ENCODE measurements around the gene OTOGL.

- TF ChIP-seq YY1 (IDR thresholded peaks at IDR 0.05; ENCODE audit: low read depth) (no peak), NFIC (IDR thresholded peaks at IDR 0.05) (no peak), MAX (IDR thresholded peaks at IDR 0.05) (no peak), TAF1 (IDR thresholded peaks at IDR 0.05; ENCODE audit: low read depth) (no peak), EP300 (IDR thresholded peaks at IDR 0.05; ENCODE audit: borderline replicate concordance) (no peak), REST (IDR thresholded peaks at IDR 0.05; ENCODE audit: low read depth) (no peak), TCF12 (IDR thresholded peaks at IDR 0.05; ENCODE audit: low read depth) (no peak), CEBPB (IDR thresholded peaks at IDR 0.05) (no peak), TEAD4 (IDR thresholded peaks at IDR 0.05) (no peak), FOXM1 (IDR thresholded peaks at IDR 0.05; ENCODE audit: borderline replicate concordance, low read depth) (no peak)
- TF ChIP-seq, protein P1, sequence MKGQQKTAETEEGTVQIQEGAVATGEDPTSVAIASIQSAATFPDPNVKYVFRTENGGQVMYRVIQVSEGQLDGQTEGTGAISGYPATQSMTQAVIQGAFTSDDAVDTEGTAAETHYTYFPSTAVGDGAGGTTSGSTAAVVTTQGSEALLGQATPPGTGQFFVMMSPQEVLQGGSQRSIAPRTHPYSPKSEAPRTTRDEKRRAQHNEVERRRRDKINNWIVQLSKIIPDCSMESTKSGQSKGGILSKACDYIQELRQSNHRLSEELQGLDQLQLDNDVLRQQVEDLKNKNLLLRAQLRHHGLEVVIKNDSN (IDR thresholded peaks at IDR 0.05): no peak
These were observed 191.9 kb downstream of the OTOGL start for GRCh38 chr12:80291108-80291754.
